GM21825 (cell line): ENCODE data around the gene TGFB1.
"Not testable (repeated sequence)": the region's sequence is repeated elsewhere in the genome, so short reads cannot be mapped to it uniquely, and the experiment has no call there.

ENCODE experiments used
- ATAC-seq: cut with Tn5 transposase; IDR thresholded peaks from one replicate; pipeline ENCODE4 v1.9.1; 2021; ENCODE audit warnings: mild to moderate bottlenecking, moderate library complexity; ENCODE audit not compliant: unreplicated experiment

TGFB1 gene

GRCh38 chr19:41304706-41305483, 48.8 kb downstream of the TGFB1 start:
- no peak for ATAC-seq

- ATAC-seq: no peak
These were observed 49.8 kb downstream of the TGFB1 start for GRCh38 chr19:41303954-41304353.

DNA sequence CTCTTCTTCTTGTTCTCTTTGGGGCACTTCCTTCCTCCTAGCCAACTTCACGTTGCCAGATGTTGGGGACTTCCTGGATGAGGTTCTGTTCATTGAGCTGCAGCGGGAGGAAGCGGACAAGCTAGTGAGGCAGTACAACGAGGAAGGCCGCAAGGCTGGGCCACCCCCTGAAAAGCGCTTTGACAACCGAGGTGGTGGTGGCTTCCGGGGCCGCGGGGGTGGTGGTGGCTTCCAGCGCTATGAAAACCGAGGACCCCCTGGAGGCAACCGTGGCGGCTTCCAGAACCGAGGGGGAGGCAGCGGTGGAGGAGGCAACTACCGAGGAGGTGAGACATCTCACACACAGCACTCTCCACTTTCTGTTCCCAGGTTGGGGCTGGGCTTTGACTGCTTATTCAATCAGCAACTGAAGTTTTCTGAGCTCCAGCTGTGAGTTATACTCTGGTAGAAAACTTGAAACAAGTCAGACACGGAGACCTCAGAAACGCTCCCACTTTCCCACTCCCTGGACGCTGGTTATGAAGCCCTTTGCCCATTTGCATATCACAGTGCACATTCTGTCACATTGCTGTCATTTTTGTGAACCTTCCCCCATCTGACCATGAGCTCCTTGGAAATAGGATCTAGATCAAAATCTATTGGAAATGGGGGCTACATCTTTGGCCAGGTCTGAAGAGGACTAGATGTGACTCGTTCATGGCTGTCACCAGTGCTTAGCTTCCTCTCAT, 50.9 kb downstream of the TGFB1 start:
- ATAC-seq: no peak

- no peak for ATAC-seq
These were observed 53.2 kb downstream of the TGFB1 start for GRCh38 chr19:41300555-41300954.

DNA sequence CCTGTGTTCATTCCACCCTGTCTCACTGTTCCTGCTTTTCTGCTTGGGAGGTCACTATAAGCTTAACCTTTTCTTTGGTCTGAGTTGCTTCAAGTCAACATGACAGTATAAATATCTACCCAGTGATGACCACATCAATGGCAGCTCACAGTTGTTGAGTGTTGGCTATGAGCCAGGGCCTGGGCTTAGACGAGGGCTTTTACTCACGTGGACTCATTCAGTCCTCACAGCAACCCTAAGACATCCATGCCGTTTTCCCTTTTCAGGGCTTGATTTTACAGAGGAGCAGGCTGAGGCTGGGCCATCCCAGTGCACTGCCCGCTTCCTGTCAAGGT, 54.0 kb downstream of the TGFB1 start:
- no peak for ATAC-seq

- ATAC-seq: no peak
These were observed 54.5 kb downstream of the TGFB1 start for GRCh38 chr19:41299046-41299754.

DNA sequence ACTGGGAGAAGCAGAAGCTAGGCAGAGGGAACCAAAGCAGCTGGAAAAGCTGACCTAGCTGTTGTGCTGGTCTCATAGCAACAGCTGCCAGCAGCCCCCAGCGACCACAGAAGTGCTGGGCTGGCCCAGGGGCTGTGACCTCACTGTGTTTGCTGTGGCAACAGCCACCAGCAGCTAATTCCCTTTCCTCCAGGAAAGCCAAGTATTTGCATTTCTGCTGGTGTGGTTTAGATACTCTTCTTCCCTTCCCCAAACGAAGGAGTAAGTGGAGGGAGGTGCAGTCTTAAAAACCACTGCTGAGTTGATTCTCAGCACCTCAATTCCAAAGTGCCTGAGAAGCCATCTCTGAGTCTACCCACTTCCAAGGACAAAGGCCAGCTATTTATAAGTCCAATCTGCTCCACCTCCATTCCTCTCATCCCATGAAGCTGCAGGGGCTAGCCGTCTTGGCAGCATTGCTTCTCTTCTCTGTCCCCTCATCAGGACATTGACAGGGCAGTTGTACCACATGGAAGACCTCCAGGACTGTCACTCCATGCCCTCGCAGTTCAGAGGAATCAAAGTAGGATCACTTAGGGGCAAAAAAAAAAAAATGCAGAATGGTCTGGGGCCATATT, 55.3 kb downstream of the TGFB1 start:
- peak; percentile 22 for ATAC-seq

- ATAC-seq: peak; percentile 62
These were observed 55.9 kb downstream of the TGFB1 start for GRCh38 chr19:41297628-41298347.

DNA sequence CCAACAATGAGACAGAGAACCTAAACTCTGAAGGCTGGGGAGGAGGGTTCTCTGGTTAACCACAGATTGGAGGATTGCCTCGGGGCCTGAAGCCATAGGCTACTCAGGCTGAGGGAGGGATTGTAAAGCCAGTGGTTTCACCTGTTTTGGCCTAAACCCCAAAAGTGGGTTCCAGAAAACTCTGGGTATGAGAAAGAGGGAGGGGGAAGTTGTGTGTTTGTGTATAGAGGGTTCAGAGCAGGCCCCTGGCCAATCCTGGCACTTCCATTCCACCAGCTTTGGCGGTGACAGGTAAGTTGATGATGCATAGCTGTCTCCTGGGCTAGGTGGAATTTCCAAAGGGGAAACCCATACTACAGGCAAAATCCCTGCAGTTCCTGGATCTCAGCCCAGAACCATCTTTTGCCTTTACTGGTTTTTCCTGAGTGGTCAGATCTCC, 57.3 kb downstream of the TGFB1 start:
- no peak for ATAC-seq

DNA sequence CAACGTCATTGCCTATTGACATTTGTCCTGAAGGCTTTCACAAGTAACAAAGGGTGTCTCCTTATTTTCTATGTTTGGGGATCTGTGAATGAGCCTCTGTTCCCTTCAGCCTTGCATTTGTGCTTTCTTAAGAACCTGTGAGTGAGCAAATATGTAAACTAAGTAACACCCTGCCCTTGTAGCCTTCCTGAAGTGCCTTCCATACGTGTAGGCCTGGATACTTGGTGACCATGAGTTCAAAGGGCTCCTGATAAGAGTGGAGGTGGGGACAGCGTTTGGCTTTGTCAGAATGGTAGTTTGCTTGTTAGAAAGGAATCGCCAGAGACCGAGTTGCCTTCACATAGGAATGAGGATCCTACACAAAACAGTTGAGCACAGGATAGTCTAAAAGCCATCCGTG, 58.2 kb downstream of the TGFB1 start:
- no peak for ATAC-seq

GRCh38 chr19:41294393-41294792, 59.3 kb downstream of the TGFB1 start:
- no peak for ATAC-seq

- not testable (repeated sequence) for ATAC-seq
These were observed 63.9 kb downstream of the TGFB1 start for GRCh38 chr19:41289814-41290213.

DNA sequence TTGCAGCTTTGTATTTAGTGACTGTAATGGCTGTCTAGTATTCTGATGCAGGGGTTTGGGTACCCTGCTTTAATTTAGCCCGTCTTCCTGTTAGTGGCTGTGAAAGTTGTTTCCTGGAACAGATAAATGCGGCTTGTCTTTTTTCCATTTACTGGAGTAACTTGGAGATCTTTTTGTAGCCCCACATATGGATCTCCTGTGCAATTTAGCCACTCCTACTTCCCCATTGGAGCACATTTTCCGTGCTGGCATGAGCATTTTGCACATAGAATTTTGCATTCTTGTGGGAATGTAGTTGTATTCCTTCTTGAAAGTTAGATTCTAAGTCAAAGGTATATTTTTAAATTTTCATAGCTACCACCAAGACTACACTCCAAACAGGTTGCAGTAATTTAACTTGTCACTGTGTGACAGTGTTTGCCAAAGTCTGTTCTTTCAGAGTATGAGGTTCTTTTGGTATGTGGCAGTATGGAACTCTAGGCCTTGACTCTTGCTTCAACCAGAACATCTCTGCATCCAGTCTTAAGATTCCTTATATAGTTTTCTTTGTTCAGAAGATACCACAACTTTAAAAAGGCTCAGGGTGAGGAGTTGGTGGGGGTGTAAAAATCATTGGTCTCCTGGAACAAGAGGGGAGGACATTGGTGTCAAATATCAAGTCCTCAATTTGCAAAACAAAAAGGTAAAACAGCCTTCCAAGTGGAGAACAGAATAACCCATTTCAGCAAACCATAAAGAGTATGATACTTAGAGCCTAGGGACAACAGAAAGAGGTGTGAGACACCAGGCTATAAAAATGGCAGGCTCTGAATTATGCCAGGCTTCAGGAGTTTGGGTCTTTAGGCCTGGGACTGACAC, 64.8 kb downstream of the TGFB1 start:
- ATAC-seq: no peak
